ENCODE results near the gene ENTPD2.

- TF ChIP-seq CTCF (IDR thresholded peaks at IDR 0.05) (no peak), EZH2 (IDR thresholded peaks at IDR 0.05; ENCODE audit: borderline replicate concordance, insufficient read depth, low read depth, low read length, poor library complexity, severe bottlenecking) (no peak)
Observed at GRCh38 chr9:137021979-137022661, 31.7 kb downstream of the ENTPD2 start.
